PFSK-1 (cell line): ENCODE data around the gene ADAMTSL4.

ENCODE experiments used
- POLR2AphosphoS5 ChIP-seq: IDR thresholded peaks from 2 replicates; pipeline ENCODE4 v1.6.1; 2012; ENCODE audit warnings: low read depth, mild to moderate bottlenecking, control low read depth, low read length, moderate library complexity
- SIN3A ChIP-seq: IDR thresholded peaks from 2 replicates; pipeline ENCODE4 v1.6.1; 2012; ENCODE audit warnings: mild to moderate bottlenecking, low read length, moderate library complexity, borderline replicate concordance; ENCODE audit not compliant: insufficient read depth
- TAF1 ChIP-seq: IDR thresholded peaks from 2 replicates; pipeline ENCODE4 v1.6.1; 2012; ENCODE audit warnings: low read length, control low read depth, borderline replicate concordance; ENCODE audit not compliant: insufficient read depth
- TF ChIP-seq, protein P1 (sequence below), 2 experiments: IDR thresholded peaks; 2 replicates each; pipeline versions ENCODE4 v1.6.1 to v1.8.0; 2011 to 2012; ENCODE audit warnings: low read depth in 2 of 2, low read length in 2 of 2, control low read depth in 1 of 2, inconsistent platforms in 1 of 2, mild to moderate bottlenecking in 1 of 2, moderate library complexity in 1 of 2; ENCODE audit not compliant: insufficient read depth in 1 of 2

DNA sequence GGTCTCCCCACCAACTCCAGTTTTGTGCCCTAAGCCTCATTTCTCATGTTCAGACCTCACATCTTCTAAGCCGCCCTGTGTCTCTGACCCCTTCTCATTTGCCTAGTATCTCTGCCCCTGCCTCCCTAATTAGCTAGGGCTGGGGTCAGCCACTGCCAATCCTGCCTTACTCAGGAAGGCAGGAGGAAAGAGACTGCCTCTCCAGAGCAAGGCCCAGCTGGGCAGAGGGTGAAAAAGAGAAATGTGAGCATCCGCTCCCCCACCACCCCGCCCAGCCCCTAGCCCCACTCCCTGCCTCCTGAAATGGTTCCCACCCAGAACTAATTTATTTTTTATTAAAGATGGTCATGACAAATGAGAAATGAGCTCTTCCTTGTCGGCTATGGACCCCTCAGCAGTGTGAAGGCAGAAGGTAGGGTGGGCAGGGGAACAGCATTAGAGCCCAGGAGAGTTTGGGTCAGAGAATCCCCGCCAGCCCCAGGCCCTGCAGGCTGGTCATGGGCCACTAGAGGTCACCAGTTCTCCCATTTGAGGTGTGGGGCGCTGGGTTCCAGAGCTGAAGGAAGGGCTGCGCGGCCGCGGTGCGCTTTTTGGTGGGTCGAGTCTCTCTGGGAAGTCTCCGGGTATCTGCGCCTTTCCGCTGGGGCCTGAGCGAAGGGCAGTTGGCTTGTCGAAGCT lies 11.5 kb downstream of the ADAMTSL4 start:
- TF ChIP-seq POLR2AphosphoS5: no peak
- TF ChIP-seq TAF1: no peak
- TF ChIP-seq, protein P1, sequence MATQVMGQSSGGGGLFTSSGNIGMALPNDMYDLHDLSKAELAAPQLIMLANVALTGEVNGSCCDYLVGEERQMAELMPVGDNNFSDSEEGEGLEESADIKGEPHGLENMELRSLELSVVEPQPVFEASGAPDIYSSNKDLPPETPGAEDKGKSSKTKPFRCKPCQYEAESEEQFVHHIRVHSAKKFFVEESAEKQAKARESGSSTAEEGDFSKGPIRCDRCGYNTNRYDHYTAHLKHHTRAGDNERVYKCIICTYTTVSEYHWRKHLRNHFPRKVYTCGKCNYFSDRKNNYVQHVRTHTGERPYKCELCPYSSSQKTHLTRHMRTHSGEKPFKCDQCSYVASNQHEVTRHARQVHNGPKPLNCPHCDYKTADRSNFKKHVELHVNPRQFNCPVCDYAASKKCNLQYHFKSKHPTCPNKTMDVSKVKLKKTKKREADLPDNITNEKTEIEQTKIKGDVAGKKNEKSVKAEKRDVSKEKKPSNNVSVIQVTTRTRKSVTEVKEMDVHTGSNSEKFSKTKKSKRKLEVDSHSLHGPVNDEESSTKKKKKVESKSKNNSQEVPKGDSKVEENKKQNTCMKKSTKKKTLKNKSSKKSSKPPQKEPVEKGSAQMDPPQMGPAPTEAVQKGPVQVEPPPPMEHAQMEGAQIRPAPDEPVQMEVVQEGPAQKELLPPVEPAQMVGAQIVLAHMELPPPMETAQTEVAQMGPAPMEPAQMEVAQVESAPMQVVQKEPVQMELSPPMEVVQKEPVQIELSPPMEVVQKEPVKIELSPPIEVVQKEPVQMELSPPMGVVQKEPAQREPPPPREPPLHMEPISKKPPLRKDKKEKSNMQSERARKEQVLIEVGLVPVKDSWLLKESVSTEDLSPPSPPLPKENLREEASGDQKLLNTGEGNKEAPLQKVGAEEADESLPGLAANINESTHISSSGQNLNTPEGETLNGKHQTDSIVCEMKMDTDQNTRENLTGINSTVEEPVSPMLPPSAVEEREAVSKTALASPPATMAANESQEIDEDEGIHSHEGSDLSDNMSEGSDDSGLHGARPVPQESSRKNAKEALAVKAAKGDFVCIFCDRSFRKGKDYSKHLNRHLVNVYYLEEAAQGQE (IDR thresholded peaks at IDR 0.05; ENCODE audit: insufficient read depth in 1 of 2, low read depth in 2 of 2, low read length in 2 of 2): no peak
- TF ChIP-seq SIN3A: no peak
